HCEC 1CT (cell line): ENCODE results near the gene ZNF783.
A peak's percentile ranks its signal among the peaks of the same experiment; 100 is the strongest.
"Not testable (repeated sequence)": the region's sequence is repeated elsewhere in the genome, so short reads cannot be mapped to it uniquely, and the experiment has no call there.

Source experiments
- DNase-seq: peaks from one replicate; pipeline ENCODE4 v3.0.0-alpha.2; 2017

ZNF783 gene

DNA sequence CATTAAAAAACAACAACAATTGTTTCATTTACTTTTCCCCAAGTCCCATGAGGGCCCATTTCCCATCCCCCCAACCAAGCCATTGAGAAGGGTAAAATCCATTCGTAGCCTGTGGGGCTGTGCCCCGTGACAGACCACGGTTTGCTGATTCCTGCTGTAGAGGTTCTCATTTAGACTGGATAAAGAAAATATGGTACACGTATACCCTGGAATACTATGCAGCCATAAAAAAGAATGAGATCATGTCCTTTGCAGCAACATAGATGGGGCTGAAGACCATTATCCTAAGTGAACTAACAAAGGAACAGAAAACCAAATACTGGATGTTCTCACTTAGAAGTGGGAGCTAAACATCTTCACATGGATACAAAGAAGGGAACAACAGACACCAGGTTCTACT is 44.9 kb downstream of the ZNF783 start:
- DNase-seq = no peak

DNA sequence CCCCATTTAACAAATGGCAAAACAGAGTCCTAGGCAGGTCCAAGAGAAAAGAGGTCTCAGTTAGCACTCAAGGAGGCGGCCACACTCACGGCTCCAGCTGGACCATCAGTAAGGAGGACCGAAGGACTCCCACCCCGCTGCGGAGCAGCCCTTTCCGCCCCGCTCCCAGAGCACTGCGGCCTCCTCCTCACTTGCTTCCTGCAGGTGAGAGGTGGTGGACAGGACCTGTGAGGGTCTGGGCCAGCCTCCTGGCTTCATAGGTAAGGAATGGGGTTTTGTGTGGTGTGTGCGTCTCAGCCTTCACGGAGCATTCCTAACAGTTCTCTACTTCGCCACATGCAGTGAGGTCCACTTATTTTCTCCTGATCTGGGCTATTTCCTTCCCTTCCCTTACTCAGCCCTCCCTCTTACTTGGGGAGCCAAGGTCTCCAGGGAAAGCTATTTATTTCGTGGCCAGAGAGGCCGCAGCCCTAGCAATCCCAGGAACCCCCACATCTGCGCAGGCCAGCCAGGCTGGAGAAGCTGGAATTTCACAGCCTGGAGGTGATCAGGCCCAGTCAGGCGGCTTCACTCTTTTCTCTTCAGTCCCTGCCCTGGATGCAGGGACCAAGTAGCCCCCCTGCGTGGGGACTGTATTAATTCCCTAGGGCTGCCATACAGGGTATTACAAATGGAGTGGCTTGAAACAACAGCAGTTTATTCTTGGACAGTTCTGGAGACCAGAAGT is 45.9 kb downstream of the ZNF783 start:
- DNase-seq = no peak

DNA sequence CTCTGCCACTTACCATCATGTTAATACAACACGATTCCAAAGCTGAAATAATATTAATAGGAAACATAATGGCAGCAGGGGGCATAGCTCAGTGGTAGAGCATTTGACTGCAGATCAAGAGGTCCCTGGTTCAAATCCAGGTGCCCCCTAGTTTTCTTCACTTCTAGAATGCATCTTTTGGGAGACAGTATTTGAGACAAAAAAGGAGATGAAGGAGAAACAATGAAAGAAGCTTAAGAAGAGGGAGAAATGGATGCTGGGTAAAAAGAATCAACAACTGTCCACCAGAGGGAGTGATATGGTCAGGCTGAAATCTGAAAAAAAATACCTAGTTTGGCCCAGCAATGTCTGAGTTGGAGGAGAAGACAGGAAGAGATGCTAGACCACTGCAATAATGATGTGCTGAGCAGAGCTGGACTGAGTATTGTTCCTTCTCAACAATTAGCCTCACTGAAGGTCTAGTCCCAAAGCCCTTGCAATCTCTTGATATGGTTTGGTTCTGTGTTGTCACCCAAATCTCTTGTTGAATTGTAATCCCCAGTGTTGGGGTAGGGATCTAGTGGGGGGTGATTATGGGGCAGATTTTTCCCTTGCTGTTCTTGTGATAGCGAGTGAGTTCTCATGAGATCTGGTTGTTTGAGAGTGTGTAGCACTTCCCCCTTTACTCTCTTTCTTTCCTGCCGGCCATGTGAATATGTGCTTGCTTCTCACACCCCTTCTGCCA is 48.3 kb downstream of the ZNF783 start:
- DNase-seq = peak; percentile 78

DNA sequence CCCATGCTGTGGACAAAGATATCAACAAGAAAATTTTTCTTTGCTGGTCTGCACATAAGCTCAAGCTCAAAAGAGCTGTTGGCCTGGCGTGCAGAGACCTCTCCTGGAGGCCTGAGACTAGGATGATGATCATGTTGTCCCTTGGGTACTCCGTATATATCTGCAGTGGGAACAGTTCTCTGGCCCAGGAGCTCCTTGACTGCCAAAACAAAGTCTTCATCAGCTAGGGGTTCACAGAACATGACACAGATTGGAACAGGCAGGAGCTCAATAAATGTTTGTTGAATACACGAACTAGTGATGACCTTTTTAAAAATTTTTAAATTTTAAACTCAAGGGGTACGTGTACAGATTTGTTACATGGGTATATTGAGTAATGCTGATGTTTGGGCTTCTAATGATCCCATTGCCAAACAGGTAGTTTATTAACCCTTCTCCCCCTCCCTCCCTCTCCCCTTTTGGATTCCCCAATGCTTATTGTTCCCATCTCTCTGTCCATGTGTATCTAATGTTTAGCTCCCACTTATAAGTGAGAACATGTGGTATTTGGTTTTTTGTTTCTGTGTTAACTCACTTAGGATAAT is 49.1 kb downstream of the ZNF783 start:
- no peak for DNase-seq

DNA sequence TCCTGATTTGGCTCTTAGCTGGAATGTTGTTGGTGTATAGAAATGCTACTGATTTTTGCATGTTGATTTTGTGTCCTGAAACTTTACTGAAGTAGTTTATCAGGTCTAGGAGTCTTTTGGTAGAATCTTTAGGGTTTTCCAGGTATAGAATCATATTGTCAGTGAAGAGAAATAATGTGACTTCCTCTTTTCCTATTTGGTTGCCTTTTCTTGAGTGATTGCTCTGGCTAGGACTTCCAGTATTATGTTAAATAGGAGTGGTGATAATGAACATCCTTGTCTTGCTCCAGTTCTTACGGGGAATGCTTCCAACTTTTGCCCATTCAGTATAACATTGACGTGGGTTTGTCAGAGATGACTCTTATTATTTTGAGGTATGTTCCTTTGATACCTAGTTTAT is 52.0 kb downstream of the ZNF783 start:
- DNase-seq = no peak

DNA sequence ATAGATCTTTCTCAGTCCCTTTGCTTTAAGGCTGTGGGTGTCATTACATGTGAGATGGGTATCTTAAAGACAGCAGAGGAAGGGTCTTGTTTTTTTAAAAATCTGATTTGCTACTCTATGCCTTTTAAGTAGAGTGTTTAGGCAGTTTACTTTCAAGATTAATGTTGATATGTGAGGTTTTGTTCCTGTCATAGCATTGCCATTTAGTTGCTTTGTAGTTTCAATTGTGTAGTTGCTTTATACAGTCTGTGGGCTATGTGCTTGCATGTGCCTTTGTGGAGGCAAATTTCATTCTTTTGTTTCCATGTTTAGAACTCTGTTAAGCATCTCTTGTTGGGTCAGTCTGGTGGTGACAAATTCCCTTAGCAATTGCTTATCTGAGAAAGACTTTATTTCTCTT is 54.6 kb downstream of the ZNF783 start:
- DNase-seq = no peak

DNA sequence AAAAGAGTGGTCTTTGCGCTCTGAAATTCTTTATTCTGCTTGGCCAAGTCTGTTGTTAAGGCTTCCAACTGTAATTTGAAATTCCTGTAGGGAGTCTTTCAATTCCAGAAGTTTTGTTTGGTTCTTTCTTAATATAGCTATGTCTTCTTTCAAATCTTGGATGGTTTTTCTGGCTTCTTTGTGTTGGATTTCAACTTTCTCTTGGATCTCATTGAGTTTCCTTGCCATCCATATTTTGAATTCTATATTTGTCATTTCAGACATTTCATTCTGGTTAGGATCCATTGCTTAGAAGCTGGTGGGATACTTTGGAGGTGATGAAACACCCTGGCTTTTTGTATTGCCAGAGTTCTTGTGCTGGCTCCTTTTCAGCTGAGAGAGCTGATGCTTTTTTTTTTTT is 55.5 kb downstream of the ZNF783 start:
- no peak for DNase-seq

DNA sequence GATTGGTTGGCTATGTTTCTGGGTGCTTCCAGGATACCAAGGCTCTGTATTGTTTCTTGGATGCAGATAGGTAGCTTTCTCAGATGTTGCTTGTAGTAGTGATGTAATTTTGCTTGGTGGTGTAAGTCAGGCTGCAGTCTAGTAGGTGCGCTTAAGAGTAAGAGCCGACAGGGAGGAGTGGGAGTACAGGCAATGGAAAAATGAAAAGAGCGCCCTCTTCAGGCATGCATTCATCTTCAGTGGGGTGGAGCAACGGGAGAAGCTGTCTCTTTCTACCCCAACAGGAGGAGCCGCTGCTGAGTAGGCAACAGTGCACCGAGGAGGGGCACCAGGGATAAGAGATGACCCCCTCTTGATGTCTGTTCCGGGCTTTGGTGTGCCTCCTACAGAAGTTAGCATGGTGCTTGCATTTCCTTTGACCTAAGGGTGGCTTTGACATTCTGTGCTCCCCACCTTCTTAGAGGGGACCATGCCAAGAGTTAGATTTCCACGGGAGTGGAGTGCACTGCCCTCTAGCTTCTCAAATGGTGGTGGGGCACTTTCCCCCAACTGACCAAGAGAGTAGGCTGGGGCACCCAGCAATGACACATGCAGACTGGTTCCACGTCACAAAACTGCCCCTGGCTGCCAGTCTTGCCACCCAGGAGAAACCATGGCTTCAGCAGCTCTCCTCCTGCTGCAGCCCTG is 56.1 kb downstream of the ZNF783 start:
- no peak for DNase-seq

DNA sequence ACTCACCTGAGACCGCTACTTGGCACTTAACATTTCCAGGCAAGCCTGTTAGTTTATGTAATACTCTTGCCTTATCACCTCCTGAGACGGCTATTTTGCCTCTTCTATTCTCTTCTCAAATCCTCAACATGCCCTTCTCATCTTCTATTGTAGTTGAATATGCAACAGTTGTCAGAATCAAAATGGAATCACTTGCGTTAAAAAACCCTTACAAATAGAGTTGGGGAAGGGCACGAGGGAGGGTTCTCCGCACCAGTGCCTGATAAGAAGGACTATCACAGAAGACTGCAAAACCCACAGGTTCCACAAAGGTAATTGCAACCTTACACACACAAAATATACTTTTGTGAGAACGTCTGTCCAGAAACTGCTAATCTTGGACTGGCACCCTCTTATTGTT is 57.4 kb downstream of the ZNF783 start:
- no peak for DNase-seq

DNA sequence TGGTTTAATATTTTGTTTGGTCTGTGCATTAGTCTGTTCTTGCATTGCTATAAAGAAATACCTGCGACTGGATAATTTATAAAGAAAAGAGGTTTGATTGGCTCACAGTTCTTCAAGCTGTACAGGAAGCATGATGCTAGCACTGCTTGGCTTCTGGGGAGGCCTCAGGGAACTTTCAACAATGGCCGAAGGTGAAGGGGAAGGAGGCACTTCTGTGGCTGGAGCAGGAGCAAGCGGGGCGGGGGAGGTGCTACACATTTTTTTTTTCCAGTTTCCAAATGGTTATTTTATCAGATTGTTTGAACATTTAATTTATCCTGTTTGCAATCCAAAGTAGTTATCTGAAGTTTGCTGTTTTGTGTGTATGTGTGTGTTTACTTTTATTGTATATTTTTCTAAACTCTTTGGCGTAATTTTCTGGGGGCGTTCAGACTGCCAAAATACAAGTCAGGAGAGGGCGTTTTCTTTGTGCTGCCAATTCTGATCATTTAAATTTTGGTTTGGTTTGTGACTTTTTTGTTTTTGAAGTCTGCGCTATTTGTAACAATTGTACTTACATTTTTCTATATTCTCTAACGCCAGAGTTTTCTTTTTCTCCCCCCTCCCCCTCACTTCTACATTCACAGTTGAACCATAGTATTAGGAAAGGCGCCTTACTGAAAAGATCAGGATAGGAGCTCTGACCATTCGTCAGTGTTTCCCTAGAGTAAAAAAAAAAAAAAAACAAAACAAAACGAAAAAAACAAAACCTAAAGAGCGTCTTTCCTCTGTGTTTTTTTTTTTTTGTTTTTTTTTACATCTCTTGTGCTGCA is 58.5 kb downstream of the ZNF783 start:
- no peak for DNase-seq

DNA sequence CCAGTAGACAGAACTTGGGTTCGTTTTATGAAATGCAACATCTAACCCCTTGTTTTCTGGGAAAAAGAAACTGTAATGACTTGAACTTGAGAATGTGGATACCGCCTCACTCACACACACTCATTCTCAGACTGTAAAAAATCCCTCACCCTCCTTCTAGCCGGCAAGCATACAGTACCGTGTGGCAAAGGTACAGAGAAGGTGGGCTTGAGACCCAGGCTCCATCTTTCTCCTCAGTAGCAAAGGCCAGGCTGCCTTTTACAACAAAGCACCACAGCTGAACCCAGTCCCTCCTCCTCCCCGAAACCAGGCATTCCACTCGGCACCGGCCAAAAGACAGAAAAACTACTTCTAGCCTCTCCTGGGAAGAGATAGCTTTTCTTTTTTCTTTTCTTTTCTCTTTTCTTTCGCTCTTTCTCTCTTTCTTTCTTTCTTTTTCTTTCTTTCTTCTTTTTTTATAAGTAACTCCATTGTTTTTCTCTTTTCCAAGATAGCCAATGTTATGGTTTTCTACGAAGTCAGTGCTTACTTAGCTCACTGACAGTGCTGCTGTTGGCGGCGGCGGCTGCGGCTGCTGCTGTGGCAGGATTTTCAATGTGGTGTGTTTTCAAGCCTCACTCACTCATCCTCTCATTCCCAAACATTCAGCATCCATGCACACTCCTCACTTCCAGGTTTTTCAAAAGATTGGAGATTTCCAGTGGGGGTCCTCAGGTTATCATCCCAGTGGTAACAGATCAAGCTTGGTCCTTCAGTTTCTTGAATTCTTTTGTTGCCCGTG is 59.3 kb downstream of the ZNF783 start:
- DNase-seq = not testable (repeated sequence)

DNA sequence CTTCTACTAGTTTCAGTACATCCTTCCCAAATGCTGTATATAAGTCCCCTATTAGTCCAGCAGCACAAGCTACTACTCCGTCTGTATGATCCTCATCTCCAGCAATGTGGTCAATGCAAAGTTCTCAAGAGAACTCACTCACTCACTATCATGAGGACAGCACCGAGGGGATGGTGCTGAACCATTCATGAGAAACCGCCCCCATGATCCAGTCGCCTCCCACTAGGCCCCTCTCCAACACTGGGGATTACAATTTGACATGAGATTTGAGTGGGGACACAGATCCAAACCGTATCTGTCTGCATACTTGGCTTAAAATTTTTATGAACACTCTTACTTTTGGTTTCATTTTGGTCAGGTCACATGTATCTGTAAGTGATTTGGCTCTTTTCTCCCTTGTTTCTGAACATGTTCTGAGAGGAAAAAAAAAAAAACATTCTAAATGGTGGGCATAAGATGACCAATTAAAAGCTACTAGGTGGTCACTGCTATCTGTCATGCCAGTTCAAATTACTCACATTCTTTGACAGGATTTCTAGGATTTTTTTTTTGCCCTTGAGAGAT is 60.1 kb downstream of the ZNF783 start:
- no peak for DNase-seq

DNA sequence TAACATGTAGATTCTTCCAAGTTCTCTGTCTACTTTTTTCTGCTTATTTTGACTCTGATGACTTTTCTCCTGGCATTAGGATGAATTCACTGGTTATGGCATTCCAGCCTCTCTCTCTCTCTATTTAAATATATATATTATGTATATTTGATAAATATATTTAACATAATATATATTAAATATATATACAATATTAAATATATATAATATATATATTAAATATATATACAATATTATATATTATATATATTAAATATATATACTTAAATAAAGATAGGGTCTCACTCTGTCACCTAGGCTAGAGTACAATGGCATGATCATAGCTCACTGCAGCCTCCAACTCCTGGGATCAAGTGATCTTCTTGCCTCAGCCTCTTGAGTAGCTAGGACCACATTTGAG is 60.7 kb downstream of the ZNF783 start:
- DNase-seq = no peak

DNA sequence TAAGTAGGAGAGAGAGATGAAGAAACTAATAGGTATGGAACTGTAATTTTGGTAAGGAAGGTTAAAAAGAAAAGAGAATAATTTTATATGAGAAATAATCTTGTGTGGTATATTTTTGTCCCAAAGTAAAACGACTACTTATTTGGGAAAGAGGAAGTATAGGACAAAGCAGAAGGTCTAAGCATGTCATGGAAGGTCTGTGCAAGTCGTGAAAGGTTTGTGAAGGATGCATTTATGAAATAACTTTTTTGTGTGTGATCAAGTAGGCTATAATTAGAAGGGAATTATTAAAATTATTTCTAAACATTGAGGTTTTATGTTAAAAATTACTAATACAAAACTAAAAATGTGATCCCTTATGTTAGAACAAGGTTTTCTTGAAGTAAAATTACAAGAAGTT is 63.3 kb downstream of the ZNF783 start:
- DNase-seq = no peak

DNA sequence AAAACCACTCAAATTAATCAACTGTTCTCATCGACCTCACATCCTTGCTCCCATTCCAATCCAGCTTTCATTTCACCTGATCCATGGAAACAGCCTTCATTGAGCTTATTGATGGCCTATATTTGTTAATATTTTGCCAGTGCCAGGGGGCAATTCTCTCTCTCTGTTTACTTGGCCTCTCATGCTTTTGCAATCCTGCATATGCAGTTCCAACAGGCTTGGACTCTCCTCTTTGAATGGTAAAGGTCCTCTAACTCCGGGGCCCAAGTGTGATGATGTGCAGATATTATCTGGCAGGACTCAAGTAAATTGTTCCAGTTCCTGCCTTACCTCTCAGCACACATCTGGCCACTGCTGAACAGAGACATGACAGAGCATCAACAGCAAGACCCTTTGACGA is 67.3 kb downstream of the ZNF783 start:
- DNase-seq = no peak

DNA sequence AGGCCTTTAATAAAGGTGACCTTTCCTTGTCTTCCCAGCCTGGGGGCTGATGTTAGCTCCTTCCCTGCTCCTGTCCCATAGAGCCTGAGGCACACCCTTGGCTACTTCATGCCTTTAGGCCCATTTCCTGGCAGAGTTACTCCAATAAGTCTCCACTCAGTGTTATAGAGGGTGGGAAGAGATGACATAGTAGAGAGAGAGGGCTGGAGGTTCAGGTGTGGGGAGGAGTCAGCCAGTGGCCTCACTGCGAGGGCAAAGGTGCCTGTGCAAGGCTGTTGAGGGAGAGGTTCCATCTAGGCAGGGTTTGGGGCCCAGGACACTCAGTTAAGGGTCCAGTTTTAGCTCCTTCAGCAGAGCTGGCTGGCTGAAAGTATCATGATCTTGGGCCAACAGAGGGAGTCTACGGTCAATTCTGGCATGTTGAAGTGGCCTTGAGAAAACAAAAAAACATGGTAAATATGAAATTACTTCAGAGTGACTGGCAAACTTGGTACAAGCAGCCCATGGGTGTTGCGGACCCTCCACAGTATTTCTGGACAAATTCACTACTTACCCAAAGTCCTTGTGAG is 67.9 kb downstream of the ZNF783 start:
- DNase-seq = no peak

DNA sequence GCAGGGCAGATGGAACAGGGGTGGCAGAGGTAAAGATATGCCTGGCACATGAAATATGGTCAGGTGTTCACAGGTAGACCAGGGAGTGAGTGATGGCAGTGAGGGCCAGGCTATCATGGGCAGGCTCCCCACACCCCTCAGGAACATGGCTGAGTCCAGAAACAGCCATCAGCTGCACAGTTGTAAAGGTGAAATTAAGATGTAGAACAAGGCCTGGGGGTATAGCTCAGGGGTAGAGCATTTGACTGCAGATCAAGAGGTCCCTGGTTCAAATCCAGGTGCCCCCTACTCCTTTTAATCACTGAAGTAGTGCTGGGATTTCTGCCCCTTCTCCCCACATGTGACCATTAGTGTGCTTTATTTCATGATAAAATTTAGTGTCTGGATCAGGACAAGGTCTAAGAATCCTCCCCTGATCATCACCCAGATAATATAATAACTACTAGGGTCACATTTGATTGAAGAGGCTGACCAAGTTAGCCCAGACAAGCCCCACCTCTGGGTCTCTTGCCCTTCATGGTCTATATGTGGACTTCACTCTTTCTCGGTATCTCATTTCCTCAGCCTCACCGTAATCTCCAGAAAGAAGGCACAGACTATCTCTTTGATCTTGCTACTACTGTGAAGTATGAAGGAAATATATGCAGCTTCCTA is 69.0 kb downstream of the ZNF783 start:
- DNase-seq = no peak

DNA sequence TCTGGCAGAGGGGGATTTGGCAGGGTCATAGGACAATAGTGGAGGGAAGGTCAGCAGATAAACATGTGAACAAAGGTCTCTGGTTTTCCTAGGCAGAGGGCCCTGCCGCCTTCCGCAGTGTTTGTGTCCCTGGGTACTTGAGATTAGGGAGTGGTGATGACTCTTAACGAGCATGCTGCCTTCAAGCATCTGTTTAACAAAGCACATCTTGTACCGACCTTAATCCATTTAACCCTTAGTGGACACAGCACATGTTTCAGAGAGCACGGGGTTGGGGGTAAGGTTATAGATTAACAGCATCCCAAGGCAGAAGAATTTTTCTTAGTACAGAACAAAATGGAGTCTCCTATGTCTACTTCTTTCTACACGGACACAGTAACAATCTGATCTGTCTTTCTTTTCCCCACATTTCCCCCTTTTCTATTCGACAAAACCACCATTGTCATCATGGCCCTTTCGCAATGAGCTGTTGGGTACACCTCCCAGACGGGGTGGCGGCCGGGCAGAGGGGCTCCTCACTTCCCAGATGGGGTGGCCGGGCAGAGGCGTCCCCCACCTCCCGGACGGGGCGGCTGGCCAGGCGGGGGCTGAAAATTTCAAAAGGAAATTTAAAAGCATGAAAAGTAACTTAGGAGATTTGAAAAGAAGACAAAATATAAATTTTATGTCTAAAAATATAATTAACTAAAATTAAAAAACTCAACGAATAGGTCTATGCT is 70.8 kb downstream of the ZNF783 start:
- not testable (repeated sequence) for DNase-seq

DNA sequence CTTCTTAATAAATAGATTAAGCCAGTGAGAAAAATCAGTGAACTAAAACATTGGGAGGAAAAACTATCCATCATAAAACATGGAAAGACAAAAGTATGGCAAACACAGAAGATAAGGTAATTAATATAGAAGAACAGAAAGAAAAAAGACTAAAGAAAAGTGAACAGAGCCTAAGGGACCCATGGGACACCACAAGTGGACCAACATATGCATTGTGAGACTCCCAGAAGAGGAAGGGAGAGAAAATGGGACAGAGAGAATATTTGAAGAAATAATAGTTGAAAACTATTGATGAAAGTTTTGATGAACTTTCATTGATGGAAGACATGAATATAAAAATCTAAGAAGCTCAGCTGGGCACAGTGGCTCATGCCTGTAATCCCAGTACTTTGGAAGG is 71.3 kb downstream of the ZNF783 start:
- no peak for DNase-seq

DNA sequence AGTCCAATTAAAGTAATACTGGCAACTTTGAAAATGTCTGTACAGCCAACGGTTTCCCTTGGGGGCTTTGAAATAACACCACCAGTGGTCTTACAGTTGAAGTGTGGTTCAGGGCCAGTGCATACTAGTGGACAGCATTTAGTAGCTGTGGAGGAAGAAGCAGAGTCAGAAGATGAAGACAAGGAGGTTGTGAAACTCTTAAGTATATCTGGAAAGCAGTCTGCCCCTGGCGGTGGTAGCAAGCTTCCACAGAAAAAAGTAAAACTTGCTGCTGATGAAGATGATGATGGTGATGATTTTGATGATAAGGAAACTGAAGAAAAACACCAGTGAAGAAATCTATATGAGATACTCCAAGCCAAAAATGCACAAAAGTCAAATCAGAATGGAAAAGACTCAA is 72.2 kb downstream of the ZNF783 start:
- peak; percentile 7 for DNase-seq
